Superior temporal gyrus (tissue), 1 donor: ENCODE results near the gene EDARADD.
"Not testable (repeated sequence)": the region's sequence is repeated elsewhere in the genome, so short reads cannot be mapped to it uniquely, and the experiment has no call there.

Experiments used
- DNase-seq: peaks from one replicate; pipeline ENCODE4 v3.0.0-alpha.2; 2016; ENCODE audit errors: extremely low spot score

EDARADD gene

GRCh38 chr1:236433819-236434315, 39.8 kb downstream of the EDARADD start:
- DNase-seq: no peak

- DNase-seq: no peak
Measured at GRCh38 chr1:236438614-236439013, 44.5 kb downstream of the EDARADD start.

DNA sequence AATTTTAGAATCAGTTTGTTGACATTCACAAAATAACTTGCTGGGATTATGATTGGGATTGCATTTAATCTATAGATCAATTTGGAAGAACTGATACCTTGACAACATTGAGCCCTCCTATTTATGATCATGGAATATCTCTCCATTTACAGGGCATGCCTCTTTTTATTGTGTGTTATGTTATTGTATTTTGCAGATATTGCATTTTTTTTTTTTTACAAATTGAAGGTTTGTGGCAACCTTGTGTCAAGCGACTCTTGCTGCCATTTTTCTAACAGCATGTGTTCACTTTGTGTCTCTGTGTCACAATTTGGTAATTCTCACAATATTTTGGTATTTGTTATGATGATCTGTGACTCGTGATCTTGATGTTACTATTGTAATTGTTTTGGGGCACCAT, 46.3 kb downstream of the EDARADD start:
- no peak for DNase-seq

- DNase-seq: no peak
Measured at GRCh38 chr1:236450779-236451178, 56.7 kb downstream of the EDARADD start.

GRCh38 chr1:236451796-236452373, 57.8 kb downstream of the EDARADD start:
- DNase-seq: no peak

DNA sequence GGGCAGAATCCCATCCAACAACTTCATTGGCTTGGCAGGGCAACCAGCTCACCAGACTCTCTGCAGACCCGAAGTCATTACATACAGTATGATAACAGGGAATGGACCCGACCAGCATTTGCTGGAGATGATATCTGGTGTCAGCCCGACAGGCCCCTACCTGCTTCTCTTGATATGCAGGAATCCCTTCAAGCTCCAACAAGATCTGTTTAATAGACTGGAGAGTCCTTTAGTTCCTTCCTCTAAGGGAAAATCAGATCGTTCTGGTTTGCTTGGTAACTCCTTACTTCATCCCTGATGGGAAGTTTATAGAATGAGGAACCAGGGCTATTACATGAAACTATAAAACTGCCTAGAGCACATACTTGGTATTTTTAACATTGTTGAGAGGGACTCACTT, 61.2 kb downstream of the EDARADD start:
- DNase-seq: no peak

DNA sequence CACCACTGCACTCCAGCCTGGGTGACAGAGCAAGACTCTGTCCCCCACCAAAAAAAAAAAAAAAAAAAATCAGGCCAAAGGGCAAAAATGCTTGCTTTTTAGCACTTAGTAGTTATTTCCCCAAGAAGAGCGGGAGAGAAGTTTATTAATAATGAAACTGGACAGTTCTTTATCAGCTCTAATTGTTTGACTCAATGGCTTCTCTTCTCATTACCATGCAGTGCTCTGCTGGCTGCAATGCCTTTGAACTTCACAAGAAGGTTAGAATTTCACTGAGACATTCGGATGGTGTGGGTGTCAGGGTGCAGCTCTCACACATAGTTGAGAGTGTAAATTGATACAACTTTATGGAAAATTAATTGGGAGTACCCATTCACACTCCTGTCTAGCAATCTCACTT, 63.7 kb downstream of the EDARADD start:
- DNase-seq: no peak

DNA sequence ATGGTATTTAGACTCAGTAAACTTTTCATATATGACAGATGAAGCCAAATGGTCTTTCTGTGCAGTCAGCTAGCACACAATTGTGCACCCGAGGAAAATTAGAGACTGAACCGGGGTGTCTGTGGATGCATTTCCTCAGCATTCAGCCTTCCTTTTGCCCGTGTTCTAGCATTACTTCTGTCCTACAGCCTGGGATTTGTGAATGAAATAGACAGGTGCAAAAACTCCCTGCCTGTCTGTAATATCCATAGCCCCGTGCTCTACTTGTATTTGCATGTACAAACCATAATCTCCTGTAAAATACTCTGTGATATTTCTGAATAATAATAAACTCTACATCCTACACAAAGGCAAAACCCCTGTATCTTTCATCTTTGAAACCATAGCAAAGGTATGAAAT, 64.9 kb downstream of the EDARADD start:
- no peak for DNase-seq

DNA sequence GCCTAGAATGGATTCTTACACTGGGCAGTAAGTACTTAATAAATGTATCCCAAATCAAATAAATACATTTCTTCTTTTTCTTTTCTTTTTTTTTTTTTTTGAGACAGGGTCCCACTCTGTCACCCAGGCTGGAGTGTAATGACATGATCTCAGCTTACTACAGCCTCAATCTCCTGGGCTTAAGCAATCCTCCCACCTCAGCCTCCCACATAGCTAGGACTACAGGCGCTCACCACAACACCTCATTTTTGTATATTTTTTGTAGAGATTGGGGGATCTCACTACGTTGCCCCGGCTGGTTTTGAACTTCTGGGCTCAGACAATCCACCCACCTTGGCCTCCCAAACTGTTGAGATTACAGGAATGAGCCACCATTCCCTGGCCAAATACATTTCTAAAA, 66.0 kb downstream of the EDARADD start:
- DNase-seq: no peak

- not testable (repeated sequence) for DNase-seq
Measured at GRCh38 chr1:236464197-236464596, 70.1 kb downstream of the EDARADD start.

- no peak for DNase-seq
Measured at GRCh38 chr1:236465231-236465958, 71.3 kb downstream of the EDARADD start.

- no peak for DNase-seq
Measured at GRCh38 chr1:236465959-236466303, 71.8 kb downstream of the EDARADD start.

DNA sequence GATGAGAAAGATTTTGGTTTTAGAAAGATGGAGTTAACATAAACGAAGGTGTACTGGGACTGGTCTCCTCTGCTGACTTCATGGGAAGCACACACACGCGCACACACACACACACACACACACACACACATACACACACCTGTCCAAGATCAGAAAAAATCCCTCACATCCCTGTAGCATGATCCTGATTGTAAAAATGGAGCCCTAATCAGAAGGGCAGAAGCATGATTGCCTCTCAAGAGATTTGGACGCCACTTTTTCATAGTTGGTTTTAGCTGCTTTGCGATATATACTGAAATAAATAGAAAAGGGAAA, 73.2 kb downstream of the EDARADD start:
- no peak for DNase-seq

DNA sequence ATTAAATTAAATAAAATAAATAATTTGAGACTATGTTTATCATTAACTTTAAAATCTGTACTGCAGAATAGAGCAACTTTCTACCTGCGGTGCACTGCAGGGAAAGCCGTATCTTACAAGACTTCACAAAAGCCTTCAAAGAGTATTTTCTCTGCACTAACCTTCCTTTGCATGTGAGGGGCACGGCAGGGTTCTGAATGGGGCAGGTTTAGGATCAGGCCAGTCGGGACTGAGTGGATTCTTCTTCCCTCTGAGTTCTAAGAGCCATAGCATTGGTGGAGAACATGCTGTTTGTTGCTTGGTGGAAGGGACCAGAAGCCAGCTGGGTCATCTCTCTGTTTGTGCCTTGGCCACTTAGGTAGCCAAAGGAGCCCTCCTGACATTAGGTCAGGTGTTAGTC, 74.5 kb downstream of the EDARADD start:
- no peak for DNase-seq

- no peak for DNase-seq
Measured at GRCh38 chr1:236469466-236469865, 75.4 kb downstream of the EDARADD start.

- DNase-seq: no peak
Measured at GRCh38 chr1:236471096-236471495, 77.0 kb downstream of the EDARADD start.

GRCh38 chr1:236471653-236472052, 77.6 kb downstream of the EDARADD start:
- DNase-seq: no peak

DNA sequence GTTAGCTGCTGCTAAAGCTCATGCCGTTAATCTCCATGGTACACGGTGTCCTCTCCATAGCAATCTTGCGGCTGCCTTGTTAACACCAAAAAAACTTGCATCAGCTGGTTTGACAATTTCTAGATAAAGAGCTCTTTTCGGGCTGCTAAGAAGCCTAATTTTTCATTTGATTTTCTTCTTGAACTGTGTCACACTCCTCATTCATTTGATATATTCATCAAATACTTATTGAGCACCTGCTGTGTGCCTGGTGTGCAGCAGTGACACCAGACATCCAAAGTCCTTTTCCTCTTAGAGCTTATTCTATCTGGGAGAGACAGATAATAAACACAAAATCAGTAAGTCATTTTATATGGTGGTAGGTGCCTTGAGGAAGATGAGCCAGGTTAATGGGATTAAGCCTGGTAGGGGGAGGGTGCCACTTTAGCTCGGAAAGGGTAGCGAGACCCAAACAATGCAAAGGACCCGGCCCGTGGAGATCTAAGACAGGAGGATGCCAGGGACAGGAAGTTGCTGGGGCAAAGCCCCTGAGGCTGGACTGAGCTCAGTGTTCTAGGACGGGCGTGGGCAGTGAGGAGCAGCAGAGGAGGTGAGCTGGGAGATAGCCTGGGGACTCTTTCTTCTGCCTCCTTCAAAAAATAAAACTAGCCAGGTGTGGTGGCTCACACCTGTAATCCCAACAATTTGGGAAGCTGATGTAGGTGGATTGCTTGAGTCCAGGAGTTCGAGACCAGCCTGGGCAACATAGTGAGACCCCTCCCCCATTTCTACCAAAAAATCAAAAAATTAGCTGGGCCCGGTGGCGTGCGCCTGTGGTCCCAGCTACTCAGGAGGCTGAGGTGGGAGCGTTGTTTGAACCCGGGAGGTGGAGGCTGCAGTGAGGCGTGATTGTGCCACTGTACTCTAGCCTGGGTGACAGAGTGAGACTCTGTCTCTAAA, 79.0 kb downstream of the EDARADD start:
- no peak for DNase-seq

DNA sequence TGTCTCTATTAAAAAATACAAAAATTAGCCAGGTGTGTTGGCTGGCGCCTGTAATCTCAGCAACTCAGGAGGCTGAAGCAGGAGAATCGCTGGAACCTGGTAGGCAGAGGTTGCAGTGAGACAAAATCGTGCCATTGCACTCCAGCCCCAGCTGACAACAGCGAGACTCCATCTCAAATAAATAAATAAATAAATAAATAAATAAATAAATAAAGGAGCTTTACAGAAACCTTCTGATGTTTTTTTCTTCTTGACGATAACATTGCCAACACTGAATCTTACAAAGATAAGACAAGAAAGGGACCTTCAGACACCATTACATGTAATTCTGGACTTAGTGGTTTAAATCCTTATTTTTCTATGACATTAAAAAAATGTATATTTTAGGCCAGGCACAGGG, 81.9 kb downstream of the EDARADD start:
- no peak for DNase-seq

- no peak for DNase-seq
Measured at GRCh38 chr1:236480758-236481436, 86.8 kb downstream of the EDARADD start.

GRCh38 chr1:236484310-236484971, 90.4 kb downstream of the EDARADD start:
- DNase-seq: no peak
